Astrocyte of the cerebellum (primary cell): ENCODE results near the gene SCLY.
"Not testable (repeated sequence)": the region's sequence is repeated elsewhere in the genome, so short reads cannot be mapped to it uniquely, and the experiment has no call there.

Experiments used
- DNase-seq: peaks from one replicate; pipeline ENCODE4 v3.0.0-alpha.2; 2011; ENCODE audit warnings: low read depth
- H3K4me3 ChIP-seq: 2 replicates; pipeline ENCODE4 v1.5.1; 2011; ENCODE audit warnings: mild to moderate bottlenecking, low read depth, low read length, moderate library complexity
- in situ Hi-C: cut with HindIII; loops from 2 replicates; pipeline ENCODE4 v1.10.0; 2017; ENCODE audit warnings: low sequenced_read_pairs
- TF ChIP-seq, protein P1 (sequence below): IDR thresholded peaks from 2 replicates; pipeline ENCODE4 v1.5.1; 2012; ENCODE audit warnings: low read length, low read depth, moderate library complexity, mild to moderate bottlenecking; ENCODE audit errors: missing control alignments

Gene SCLY

DNA sequence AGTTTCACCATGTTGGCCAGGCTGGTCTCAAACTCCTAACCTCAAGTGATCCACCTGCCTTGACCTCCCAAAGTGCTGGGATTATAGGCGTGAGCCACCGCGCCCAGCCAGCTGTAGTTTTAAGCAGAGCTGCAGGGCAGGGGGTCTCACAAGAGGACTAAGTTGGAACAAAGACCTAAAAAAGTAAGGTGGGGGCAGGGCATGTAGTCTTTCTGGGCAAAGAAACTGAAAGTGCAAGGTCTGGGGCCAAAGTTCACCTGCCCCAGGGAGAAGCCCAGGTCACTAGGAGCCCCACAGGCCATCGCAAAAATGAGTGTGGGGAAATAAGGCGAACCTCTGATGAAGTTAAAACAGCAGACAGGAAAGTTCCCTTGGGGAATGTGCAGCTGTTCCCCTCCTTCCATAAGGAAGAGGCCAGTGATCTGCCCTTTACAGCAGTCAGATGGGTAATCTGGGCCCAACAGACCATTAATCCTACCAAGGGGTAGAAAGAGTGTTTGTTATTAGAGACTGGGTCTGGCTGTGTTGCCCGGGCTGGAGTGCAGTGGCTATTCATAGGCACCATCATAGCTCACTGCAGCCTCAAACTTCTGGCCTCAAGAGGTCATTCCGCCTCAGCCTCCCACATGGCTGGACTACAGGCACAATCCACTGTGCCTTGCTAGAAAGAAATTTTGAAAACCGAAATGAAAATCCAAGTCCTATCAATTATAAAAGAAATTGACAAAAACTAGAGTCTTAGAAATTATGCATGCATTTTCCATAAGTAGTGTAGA lies 2.8 kb downstream of the SCLY start:
- in situ Hi-C loops = no loop called here
- TF ChIP-seq, protein P1, sequence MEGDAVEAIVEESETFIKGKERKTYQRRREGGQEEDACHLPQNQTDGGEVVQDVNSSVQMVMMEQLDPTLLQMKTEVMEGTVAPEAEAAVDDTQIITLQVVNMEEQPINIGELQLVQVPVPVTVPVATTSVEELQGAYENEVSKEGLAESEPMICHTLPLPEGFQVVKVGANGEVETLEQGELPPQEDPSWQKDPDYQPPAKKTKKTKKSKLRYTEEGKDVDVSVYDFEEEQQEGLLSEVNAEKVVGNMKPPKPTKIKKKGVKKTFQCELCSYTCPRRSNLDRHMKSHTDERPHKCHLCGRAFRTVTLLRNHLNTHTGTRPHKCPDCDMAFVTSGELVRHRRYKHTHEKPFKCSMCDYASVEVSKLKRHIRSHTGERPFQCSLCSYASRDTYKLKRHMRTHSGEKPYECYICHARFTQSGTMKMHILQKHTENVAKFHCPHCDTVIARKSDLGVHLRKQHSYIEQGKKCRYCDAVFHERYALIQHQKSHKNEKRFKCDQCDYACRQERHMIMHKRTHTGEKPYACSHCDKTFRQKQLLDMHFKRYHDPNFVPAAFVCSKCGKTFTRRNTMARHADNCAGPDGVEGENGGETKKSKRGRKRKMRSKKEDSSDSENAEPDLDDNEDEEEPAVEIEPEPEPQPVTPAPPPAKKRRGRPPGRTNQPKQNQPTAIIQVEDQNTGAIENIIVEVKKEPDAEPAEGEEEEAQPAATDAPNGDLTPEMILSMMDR = no peak
- H3K4me3 ChIP-seq = no peak overlapping the region
- DNase-seq = no peak

DNA sequence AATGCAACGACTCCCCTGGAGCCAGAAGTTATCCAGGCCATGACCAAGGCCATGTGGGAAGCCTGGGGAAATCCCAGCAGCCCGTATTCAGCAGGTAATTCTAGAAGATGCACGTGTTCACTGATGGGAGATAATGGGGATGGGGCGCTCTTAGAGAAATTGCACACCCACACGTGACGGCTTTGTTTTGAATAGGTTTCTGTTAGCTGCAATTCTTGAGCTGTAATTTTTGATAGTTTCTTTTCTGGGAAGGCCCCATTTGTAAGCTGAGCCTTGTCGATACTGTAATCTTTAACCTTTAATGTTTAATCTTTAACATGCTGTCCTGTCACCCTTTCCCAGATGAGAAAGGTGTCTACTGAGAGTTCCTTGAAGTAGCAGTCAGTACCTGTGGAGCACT lies 3.6 kb downstream of the SCLY start:
- no peak for DNase-seq
- in situ Hi-C loops = no loop called here
- H3K4me3 ChIP-seq = no peak overlapping the region
- TF ChIP-seq, protein P1 = no peak

DNA sequence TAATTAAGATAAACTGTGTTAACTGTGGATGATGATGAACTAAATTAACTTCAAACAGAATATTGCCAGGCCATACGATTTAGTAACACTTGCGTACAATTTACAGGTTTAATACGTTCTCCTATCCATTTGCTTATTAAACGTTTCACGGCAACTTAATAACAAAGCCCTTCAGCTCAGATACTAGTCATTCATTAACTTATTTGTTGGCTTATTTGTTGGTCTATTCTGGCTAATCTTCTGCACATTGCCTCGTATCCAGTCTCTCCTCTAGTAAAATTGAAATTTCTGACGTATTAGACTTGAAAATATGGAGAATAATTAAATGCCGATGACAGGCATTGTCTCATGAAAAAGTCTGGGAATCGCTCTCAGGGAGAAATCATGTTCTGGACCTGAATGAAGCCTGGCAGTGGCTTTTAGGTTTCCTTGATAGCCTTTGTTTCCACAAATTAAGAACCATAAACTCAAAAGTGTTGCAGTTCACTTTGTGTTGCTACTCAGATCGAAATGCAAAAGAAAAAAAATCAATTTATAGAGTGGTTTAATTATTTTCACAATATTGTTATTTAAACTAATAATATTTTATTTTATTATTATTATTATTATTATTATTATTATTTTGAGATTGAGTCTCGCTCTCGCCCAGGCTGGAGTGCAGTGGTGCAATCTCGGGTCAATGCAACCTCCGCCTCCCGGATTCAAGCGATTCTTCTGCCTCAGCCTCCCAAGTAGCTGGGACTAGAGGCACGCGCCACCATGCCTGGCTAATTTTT lies 4.5 kb downstream of the SCLY start:
- TF ChIP-seq, protein P1 = no peak
- no peak for DNase-seq
- no peak overlapping the region for H3K4me3 ChIP-seq
- in situ Hi-C loops = no loop called here

DNA sequence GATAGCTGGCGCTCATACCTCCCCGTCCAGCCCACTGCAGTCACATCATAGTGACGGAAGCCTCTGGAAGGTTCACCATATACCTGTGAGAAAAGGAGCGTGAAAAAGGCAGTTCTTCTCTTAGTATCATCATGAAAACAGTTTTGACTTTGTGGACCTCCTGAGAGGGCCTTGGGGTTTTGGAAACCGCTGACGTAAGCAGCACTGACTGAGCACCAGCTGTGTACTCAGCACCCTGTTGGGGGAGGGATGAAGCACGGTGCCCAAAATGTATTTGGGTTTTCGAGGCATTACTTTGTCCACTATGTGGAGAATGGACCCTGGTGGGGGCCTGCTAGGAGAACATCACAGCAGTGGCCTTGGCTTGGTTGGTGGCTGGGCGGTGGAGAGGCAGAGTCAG lies 5.4 kb downstream of the SCLY start:
- no peak overlapping the region for H3K4me3 ChIP-seq
- DNase-seq = no peak
- in situ Hi-C loops = no loop called here
- TF ChIP-seq, protein P1 = no peak

DNA sequence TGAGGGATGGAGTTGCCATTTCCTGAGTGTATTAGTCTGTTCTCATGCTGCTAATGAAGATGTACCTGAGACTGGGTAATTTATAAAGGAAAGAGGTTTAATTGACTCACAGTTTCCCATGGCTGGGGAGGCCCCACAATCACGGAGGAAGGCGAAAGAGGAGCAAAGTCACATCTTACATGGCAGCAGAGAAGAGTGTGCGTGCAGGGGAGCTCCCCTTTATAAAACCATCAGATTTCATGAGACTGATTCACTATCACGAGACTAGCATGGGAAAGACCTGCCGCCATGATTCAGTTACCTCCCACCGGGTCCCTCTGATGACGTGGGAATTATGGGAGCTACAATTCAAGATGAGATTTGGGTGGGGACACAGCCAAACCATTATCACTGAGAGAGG lies 5.9 kb downstream of the SCLY start:
- H3K4me3 ChIP-seq, in situ Hi-C loops, DNase-seq: not testable (repeated sequence)

DNA sequence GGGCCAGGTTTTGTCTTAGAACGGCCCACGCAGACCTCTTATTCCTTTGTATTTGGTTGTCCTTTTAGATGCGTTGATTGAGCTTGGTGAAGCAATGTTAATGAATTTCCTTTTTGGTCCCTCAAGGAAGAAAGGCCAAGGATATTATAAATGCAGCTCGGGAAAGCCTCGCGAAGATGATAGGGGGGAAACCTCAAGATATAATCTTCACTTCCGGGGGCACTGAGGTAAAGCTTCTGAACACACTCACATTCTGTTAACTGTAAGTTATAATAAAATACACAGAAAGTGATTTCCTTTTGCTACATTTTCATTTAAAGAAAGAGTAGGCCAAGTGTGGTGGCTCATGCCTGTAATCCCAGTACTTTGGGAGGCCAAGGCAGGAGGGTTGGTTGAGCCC lies 7.1 kb downstream of the SCLY start:
- no peak overlapping the region for H3K4me3 ChIP-seq
- TF ChIP-seq, protein P1 = no peak
- DNase-seq = no peak
- in situ Hi-C loops = no loop called here
